ENCODE measurements around the gene DLG5. TPM values are rescaled to one million over a fixed set of nuclear protein-coding genes. Genes with fewer than 3 reads are reported as not detected.

Gene DLG5
- total and polyA plus RNA-seq, 2 donors (not counting 1 experiment from before 2014, with no cell fraction given) = 0.51 to 0.54 TPM

- Histone ChIP-seq H3K9ac (ENCODE audit: low read length) (no peak overlapping the region), H3K4me1 (ENCODE audit: control insufficient read depth in 2 of 2, insufficient read depth in 2 of 2, low read length in 2 of 2) (no peaks in the 10 kb centered on the region), H3K4me3 (ENCODE audit: control extremely low read depth in 1 of 5, extremely low read depth in 1 of 5, insufficient read depth in 1 of 5, low read depth in 2 of 5, low read length in 4 of 5) (no peak overlapping the region), H3K9me3 (ENCODE audit: control extremely low read depth in 1 of 3, control insufficient read depth in 2 of 3, insufficient read depth in 1 of 3, low read length in 2 of 3) (no peaks in the 10 kb centered on the region), H3K4me2 (replicated peaks; ENCODE audit: low read depth, low read length, poor library complexity, severe bottlenecking) (no peak overlapping the region), H4K20me1 (ENCODE audit: control insufficient read depth, insufficient read depth, low read length, poor library complexity, severe bottlenecking) (no peaks in the 10 kb centered on the region), H3K27me3 (replicated peaks in 1 of 4; ENCODE audit: control extremely low read depth in 1 of 4, control insufficient read depth in 3 of 4, insufficient read depth in 4 of 4, low read length in 3 of 4) (no peaks in the 10 kb centered on the region), H3K79me2 (ENCODE audit: control insufficient read depth, insufficient read depth, low read length) (no peaks in the 10 kb centered on the region), H3K36me3 (replicated peaks in 1 of 2; ENCODE audit: control extremely low read depth in 1 of 2, control insufficient read depth in 1 of 2, extremely low read depth in 1 of 2, insufficient read depth in 2 of 2, low read length in 1 of 2) (no peaks in the 10 kb centered on the region), H2AFZ (ENCODE audit: insufficient read depth, low read depth, low read length, poor library complexity, severe bottlenecking) (no peak overlapping the region), H3K27ac (ENCODE audit: low read length in 2 of 2) (no peak overlapping the region)
- Mint-ChIP-seq H3K27me3 (no peaks in the 10 kb centered on the region), H3K9me3 (ENCODE audit: insufficient read depth) (no peaks in the 10 kb centered on the region), H3K4me1 (no peaks in the 10 kb centered on the region), H3K4me3 (no peak overlapping the region), H3K27ac (no peak overlapping the region)
- intact Hi-C loops (cut with micrococcal nuclease) = no loop called here
- POLR2A ChIA-PET = no interaction called here
- CTCF ChIA-PET = no interaction called here
- WGBS (ENCODE audit: insufficient coverage) = 92% methylated on average over 12 of the region's 12 CpGs
- ATAC-seq (ENCODE audit: low read depth) (no peak), DNase-seq (no peak)
- TF ChIP-seq CTCF (IDR thresholded peaks at IDR 0.05) = no peak
These were observed 134.4 kb downstream of the DLG5 start for GRCh38 chr10:77792155-77792554.

- ATAC-seq (ENCODE audit: low read depth) (no peak), DNase-seq (no peak)
- Histone ChIP-seq H3K36me3 (replicated peaks in 1 of 2; ENCODE audit: control extremely low read depth in 1 of 2, control insufficient read depth in 1 of 2, extremely low read depth in 1 of 2, insufficient read depth in 2 of 2, low read length in 1 of 2) (no peaks in the 10 kb centered on the region), H3K4me3 (ENCODE audit: control extremely low read depth in 1 of 5, extremely low read depth in 1 of 5, insufficient read depth in 1 of 5, low read depth in 2 of 5, low read length in 4 of 5) (no peak overlapping the region), H3K4me1 (ENCODE audit: control insufficient read depth in 2 of 2, insufficient read depth in 2 of 2, low read length in 2 of 2) (no peaks in the 10 kb centered on the region), H4K20me1 (ENCODE audit: control insufficient read depth, insufficient read depth, low read length, poor library complexity, severe bottlenecking) (no peaks in the 10 kb centered on the region), H3K79me2 (ENCODE audit: control insufficient read depth, insufficient read depth, low read length) (no peaks in the 10 kb centered on the region), H3K27me3 (replicated peaks in 1 of 4; ENCODE audit: control extremely low read depth in 1 of 4, control insufficient read depth in 3 of 4, insufficient read depth in 4 of 4, low read length in 3 of 4) (no peaks in the 10 kb centered on the region), H3K4me2 (replicated peaks; ENCODE audit: low read depth, low read length, poor library complexity, severe bottlenecking) (no peak overlapping the region), H3K9ac (ENCODE audit: low read length) (no peak overlapping the region), H3K27ac (ENCODE audit: low read length in 2 of 2) (no peak overlapping the region), H2AFZ (ENCODE audit: insufficient read depth, low read depth, low read length, poor library complexity, severe bottlenecking) (no peak overlapping the region), H3K9me3 (ENCODE audit: control extremely low read depth in 1 of 3, control insufficient read depth in 2 of 3, insufficient read depth in 1 of 3, low read length in 2 of 3) (no peaks in the 10 kb centered on the region)
- CTCF ChIA-PET = no interaction called here
- no peaks in the 10 kb centered on the region for H3K27me3 Mint-ChIP-seq
- no peak overlapping the region for H3K27ac Mint-ChIP-seq
- H3K9me3 Mint-ChIP-seq (ENCODE audit: insufficient read depth) = no peaks in the 10 kb centered on the region
- 80% methylated on average over 6 of the region's 7 CpGs for WGBS (ENCODE audit: insufficient coverage)
- POLR2A ChIA-PET = no interaction called here
- TF ChIP-seq EZH2 (IDR thresholded peaks at IDR 0.05; ENCODE audit: borderline replicate concordance, insufficient read depth, low read depth, low read length, poor library complexity, severe bottlenecking) (no peak), CTCF (IDR thresholded peaks at IDR 0.05) (no peak)
- no peaks in the 10 kb centered on the region for H3K4me1 Mint-ChIP-seq
- H3K4me3 Mint-ChIP-seq = no peak overlapping the region
- intact Hi-C loops (cut with micrococcal nuclease) = no loop called here
These were observed 135.0 kb downstream of the DLG5 start for GRCh38 chr10:77791506-77791905.
